ENCODE data around the gene OTULIN.

Gene OTULIN

DNA sequence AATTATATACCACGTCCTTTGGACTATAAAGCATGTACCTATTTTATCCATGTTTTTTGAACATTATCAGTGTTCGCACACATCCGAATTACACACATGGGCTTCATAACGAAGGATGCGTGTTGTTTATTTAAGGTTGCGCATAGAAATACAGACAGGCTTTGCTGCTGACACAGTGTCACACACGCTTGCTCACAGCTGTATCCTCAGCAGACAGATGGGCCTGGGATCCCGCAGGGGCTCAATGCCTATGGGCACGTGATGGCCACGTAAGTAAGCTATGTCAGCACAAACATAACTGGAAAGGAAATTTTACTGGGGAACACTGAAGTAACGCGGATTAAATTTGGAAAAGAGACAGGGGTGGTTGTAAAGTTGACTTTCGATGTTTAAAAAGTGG is 76.6 kb downstream of the OTULIN start:
- H2AFZ ChIP-seq (ENCODE audit: low read length): no peak overlapping the region
- no peak overlapping the region for H3K4me2 ChIP-seq (ENCODE audit: low read depth, low read length, poor library complexity, severe bottlenecking)
- H3K9me3 ChIP-seq (ENCODE audit: insufficient read depth, low read depth, low read length): no peaks in the 10 kb centered on the region
- no peak overlapping the region for H3K4me3 ChIP-seq (ENCODE audit: low read length, poor library complexity, severe bottlenecking)
- no peaks in the 10 kb centered on the region for H3K9me2 ChIP-seq (replicated peaks; ENCODE audit: low read depth, low read length)
- no peaks in the 10 kb centered on the region for H3K79me2 ChIP-seq (ENCODE audit: insufficient read depth, low read length)
- no peaks in the 10 kb centered on the region for H3F3A ChIP-seq (ENCODE audit: low read depth)
- H3K9ac ChIP-seq (ENCODE audit: low read depth, low read length, poor library complexity, severe bottlenecking): no peak overlapping the region
- H3K4me1 ChIP-seq (ENCODE audit: insufficient read depth, low read length, poor library complexity, severe bottlenecking): peaks cover 5% of the 10 kb centered on the region
- H4K20me1 ChIP-seq (ENCODE audit: insufficient read depth, low read length, poor library complexity, severe bottlenecking): no peaks in the 10 kb centered on the region
- H3K36me3 ChIP-seq (ENCODE audit: insufficient read depth, low read length): peaks cover 37% of the 10 kb centered on the region; the same call in 1 of the 2 replicates
- no peaks in the 10 kb centered on the region for H3K27me3 ChIP-seq (ENCODE audit: insufficient read depth, low read length, poor library complexity, severe bottlenecking)
- no peak for TF ChIP-seq EZH2phosphoT487 (IDR thresholded peaks at IDR 0.05; ENCODE audit: borderline replicate concordance)
- TF ChIP-seq, protein P1, sequence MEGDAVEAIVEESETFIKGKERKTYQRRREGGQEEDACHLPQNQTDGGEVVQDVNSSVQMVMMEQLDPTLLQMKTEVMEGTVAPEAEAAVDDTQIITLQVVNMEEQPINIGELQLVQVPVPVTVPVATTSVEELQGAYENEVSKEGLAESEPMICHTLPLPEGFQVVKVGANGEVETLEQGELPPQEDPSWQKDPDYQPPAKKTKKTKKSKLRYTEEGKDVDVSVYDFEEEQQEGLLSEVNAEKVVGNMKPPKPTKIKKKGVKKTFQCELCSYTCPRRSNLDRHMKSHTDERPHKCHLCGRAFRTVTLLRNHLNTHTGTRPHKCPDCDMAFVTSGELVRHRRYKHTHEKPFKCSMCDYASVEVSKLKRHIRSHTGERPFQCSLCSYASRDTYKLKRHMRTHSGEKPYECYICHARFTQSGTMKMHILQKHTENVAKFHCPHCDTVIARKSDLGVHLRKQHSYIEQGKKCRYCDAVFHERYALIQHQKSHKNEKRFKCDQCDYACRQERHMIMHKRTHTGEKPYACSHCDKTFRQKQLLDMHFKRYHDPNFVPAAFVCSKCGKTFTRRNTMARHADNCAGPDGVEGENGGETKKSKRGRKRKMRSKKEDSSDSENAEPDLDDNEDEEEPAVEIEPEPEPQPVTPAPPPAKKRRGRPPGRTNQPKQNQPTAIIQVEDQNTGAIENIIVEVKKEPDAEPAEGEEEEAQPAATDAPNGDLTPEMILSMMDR (conservative IDR thresholded peaks at IDR 0.05; ENCODE audit: low read length): no peak

DNA sequence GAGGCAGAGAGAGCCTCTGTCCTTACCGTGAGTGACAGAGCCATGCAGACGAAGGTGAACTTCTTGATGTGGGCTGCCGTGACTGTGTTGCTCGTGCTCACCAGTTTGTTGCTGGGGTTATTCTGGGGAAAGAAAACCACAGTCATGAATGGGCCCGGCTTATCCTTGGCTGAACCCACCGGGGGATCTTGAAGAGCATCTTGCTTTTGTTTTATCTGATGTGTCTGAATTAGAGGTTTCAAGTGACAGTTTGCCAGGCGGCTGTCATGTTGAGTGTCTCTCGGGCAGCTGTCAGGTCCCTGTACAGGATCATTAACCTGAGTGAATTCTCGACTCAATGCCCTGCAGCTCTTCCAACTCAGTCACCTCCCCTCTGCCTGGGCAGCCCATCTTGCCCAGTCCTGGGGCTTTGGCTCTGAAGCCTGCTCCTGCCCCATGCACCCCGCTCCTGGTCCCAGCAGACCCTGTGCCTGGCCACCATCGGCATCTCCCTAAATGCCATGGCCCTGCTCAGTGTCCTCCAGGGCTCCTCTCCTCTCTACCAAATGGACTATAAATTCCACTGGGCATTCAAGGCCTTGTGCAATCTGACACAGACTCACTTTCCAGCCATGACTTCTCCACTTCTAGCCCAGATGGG is 77.4 kb downstream of the OTULIN start:
- Histone ChIP-seq H3F3A (ENCODE audit: low read depth) (no peaks in the 10 kb centered on the region), H3K4me3 (ENCODE audit: low read length, poor library complexity, severe bottlenecking) (no peak overlapping the region), H4K20me1 (ENCODE audit: insufficient read depth, low read length, poor library complexity, severe bottlenecking) (no peaks in the 10 kb centered on the region), H3K36me3 (ENCODE audit: insufficient read depth, low read length) (peaks cover 37% of the 10 kb centered on the region; the same call in 1 of the 2 replicates), H3K79me2 (ENCODE audit: insufficient read depth, low read length) (no peaks in the 10 kb centered on the region), H3K9ac (ENCODE audit: low read depth, low read length, poor library complexity, severe bottlenecking) (no peak overlapping the region), H3K27me3 (ENCODE audit: insufficient read depth, low read length, poor library complexity, severe bottlenecking) (no peaks in the 10 kb centered on the region), H2AFZ (ENCODE audit: low read length) (no peak overlapping the region), H3K9me2 (replicated peaks; ENCODE audit: low read depth, low read length) (no peaks in the 10 kb centered on the region), H3K4me1 (ENCODE audit: insufficient read depth, low read length, poor library complexity, severe bottlenecking) (peaks cover 5% of the 10 kb centered on the region), H3K9me3 (ENCODE audit: insufficient read depth, low read depth, low read length) (no peaks in the 10 kb centered on the region), H3K4me2 (ENCODE audit: low read depth, low read length, poor library complexity, severe bottlenecking) (no peak overlapping the region)
- no peak for TF ChIP-seq EZH2phosphoT487 (IDR thresholded peaks at IDR 0.05; ENCODE audit: borderline replicate concordance)
- TF ChIP-seq, protein P1 (conservative IDR thresholded peaks at IDR 0.05; ENCODE audit: low read length): no peak

DNA sequence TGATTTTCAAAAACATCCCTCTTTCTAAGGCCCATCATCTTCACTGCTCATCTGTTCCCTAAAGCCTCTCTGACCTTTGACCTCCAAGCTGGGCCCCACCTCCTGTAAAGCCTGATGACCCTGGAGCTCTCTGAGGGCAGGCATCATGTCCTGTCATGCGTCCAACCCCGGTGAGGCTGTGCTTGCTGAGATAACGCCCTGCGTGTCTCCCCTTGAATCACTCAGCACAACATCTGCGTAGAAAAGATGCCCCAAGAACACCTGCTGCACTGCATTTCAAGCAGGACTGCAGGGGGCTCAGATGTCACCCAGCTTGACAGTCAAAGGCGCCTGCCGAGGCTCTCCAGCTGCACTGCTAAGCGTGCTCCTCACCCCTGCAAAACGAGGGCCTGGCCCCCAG is 78.0 kb downstream of the OTULIN start:
- H3K4me1 ChIP-seq (ENCODE audit: insufficient read depth, low read length, poor library complexity, severe bottlenecking): peaks cover 5% of the 10 kb centered on the region
- no peaks in the 10 kb centered on the region for H3K27me3 ChIP-seq (ENCODE audit: insufficient read depth, low read length, poor library complexity, severe bottlenecking)
- no peaks in the 10 kb centered on the region for H3F3A ChIP-seq (ENCODE audit: low read depth)
- H3K9ac ChIP-seq (ENCODE audit: low read depth, low read length, poor library complexity, severe bottlenecking): no peak overlapping the region
- TF ChIP-seq, protein P1 (conservative IDR thresholded peaks at IDR 0.05; ENCODE audit: low read length): no peak
- TF ChIP-seq EZH2phosphoT487 (IDR thresholded peaks at IDR 0.05; ENCODE audit: borderline replicate concordance): no peak
- H3K79me2 ChIP-seq (ENCODE audit: insufficient read depth, low read length): no peaks in the 10 kb centered on the region
- no peaks in the 10 kb centered on the region for H3K9me2 ChIP-seq (replicated peaks; ENCODE audit: low read depth, low read length)
- no peak overlapping the region for H3K4me3 ChIP-seq (ENCODE audit: low read length, poor library complexity, severe bottlenecking)
- H3K9me3 ChIP-seq (ENCODE audit: insufficient read depth, low read depth, low read length): no peaks in the 10 kb centered on the region
- no peaks in the 10 kb centered on the region for H4K20me1 ChIP-seq (ENCODE audit: insufficient read depth, low read length, poor library complexity, severe bottlenecking)
- no peak overlapping the region for H3K4me2 ChIP-seq (ENCODE audit: low read depth, low read length, poor library complexity, severe bottlenecking)
- no peak overlapping the region for H2AFZ ChIP-seq (ENCODE audit: low read length)
- peaks cover 40% of the 10 kb centered on the region; the same call in 1 of the 2 replicates for H3K36me3 ChIP-seq (ENCODE audit: insufficient read depth, low read length)
